GM21576 (cell line): ENCODE measurements around the gene ERCC6L2.

Experiments
- ATAC-seq: cut with Tn5 transposase; IDR thresholded peaks from one replicate; pipeline ENCODE4 v1.9.1; 2021; ENCODE audit warnings: mild to moderate bottlenecking, moderate library complexity; ENCODE audit not compliant: unreplicated experiment

ERCC6L2 gene, protein sequence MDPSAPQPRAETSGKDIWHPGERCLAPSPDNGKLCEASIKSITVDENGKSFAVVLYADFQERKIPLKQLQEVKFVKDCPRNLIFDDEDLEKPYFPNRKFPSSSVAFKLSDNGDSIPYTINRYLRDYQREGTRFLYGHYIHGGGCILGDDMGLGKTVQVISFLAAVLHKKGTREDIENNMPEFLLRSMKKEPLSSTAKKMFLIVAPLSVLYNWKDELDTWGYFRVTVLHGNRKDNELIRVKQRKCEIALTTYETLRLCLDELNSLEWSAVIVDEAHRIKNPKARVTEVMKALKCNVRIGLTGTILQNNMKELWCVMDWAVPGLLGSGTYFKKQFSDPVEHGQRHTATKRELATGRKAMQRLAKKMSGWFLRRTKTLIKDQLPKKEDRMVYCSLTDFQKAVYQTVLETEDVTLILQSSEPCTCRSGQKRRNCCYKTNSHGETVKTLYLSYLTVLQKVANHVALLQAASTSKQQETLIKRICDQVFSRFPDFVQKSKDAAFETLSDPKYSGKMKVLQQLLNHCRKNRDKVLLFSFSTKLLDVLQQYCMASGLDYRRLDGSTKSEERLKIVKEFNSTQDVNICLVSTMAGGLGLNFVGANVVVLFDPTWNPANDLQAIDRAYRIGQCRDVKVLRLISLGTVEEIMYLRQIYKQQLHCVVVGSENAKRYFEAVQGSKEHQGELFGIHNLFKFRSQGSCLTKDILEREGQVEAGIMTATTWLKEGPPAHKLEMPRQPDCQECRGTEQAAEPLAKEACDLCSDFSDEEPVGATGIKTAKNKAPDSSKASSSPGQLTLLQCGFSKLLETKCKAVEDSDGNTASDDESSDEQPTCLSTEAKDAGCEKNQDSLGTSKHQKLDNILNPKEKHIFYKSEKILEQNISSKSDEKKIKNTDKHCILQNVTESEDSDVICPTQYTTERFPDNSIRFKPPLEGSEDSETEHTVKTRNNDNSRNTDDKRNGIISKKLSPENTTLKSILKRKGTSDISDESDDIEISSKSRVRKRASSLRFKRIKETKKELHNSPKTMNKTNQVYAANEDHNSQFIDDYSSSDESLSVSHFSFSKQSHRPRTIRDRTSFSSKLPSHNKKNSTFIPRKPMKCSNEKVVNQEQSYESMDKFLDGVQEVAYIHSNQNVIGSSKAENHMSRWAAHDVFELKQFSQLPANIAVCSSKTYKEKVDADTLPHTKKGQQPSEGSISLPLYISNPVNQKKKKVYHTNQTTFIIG (N-terminal part only)

DNA sequence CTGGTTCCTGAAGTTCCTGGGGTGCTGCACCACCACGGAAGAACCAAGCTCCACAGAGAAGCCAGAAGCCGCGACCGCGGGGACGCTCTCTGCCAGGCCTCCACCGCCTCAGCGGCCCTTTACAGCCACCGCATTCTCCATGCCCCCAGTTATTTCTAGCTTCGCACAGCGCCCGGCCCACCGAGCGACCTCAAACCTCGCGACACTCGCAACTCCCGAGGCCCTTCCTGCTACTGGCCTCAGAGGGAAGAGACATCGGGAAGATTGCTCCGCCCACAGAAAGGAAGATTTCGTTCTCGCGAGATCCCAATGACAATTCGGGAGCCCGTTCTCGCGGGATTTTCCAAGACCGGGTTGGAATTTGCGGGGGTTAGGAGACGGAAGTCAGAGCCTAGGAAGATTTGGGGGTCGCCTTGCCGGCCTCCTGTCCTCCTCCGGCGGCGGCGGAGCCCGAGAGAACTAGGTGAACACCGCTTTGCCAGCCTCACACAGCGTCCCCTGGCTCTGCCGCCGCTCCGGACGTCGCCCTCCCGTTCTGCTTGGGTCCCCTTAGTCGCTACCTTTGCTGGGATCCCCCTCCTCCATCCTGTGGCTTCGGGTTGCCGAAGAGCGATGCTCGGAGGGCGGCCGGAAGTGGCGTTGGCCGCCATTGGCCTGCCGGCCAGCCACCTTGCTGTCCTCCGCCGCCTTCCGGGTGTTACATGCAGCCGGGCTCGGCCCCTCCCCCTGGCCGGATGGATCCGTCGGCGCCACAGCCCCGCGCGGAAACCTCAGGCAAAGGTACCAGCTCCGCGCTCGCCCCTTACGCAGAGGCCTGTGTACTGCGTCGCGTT lies at the start of gene ERCC6L2:
ERCC6L2 (plus strand) TSS at position 387 of the 833 bp plus-strand sequence; CDS start at position 735, 348 bp downstream.
- ATAC-seq, result peak; percentile 82

- ATAC-seq, result no peak
These were observed 49.2 kb upstream of the ERCC6L2 start for GRCh38 chr9:95826183-95826838.

DNA sequence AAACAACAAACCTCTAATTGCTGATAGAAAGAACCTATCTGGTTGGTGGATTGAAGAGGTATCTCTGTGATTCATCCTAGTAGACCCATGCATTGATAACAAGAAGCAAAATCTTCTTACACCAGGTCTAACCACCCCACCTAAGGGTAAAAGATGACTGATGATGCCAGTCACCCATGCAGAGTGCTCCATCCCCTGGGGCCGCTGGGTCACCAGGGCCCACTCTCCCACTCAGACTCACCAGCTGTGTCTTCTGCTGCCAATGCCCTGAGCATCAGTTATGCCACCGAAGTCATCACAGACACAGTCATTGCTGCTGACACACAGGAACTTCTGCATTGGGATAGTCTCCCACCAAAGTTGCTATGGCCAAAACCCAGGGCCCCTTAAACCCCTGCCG lies 44.7 kb upstream of the ERCC6L2 start:
- ATAC-seq, result no peak

- no peak for ATAC-seq
These were observed 43.7 kb upstream of the ERCC6L2 start for GRCh38 chr9:95831810-95832209.

DNA sequence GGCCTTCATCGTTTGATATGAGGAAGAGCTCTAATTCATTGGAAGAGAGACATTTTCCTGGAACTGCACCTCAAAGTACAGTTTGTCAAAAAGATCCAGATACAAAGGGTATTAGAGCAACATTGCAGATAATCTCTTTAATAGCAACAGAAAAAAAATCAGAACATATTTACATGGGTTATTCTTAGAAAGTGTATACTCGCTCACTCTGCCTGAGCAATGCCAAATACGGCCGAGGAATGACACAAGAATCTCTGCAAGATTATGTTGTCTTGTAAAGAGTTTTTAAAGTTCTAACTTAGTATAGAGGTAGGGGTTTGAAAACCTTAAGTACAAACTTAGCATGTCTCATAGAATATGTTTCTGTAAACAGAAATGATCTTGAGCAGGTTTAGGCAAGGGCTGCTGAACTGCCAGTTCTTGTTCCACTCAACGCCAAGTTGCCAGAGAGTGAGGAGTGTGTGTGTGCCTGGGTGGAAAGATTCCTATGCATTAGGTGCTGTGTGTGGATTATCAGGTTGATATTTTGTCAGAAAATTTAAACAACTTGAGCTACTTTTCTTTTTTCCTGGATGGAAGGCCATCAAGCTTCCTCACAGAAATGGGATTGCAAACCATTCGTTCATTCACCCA lies 41.8 kb upstream of the ERCC6L2 start:
- ATAC-seq, result no peak

GRCh38 chr9:95834281-95834907 lies 41.1 kb upstream of the ERCC6L2 start:
- ATAC-seq, result no peak

GRCh38 chr9:95835393-95835792 lies 40.1 kb upstream of the ERCC6L2 start:
- no peak for ATAC-seq

- ATAC-seq, result no peak
These were observed 39.4 kb upstream of the ERCC6L2 start for GRCh38 chr9:95836072-95836471.

GRCh38 chr9:95839012-95839411 lies 36.5 kb upstream of the ERCC6L2 start:
- ATAC-seq, result no peak

DNA sequence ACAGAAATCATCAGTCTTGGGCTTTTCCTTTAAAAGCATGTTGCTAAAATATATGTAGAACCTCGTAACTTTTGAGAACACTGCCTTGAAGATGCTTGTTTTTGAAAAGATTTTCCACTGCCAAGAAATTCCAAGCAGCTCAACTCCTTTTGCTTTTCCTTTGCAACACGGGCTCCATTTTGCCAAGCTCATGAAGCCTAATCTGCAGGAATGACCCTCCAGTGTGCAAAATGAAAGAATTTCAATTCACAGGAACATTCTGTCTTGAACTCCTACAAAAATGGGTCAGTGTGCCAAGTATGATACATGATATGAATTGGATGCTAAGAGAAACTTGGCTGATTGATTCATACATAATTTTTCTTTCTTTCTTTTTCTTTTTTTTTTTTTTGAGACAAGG lies 35.4 kb upstream of the ERCC6L2 start:
- ATAC-seq, result no peak

- no peak for ATAC-seq
These were observed 34.1 kb upstream of the ERCC6L2 start for GRCh38 chr9:95841377-95841776.

DNA sequence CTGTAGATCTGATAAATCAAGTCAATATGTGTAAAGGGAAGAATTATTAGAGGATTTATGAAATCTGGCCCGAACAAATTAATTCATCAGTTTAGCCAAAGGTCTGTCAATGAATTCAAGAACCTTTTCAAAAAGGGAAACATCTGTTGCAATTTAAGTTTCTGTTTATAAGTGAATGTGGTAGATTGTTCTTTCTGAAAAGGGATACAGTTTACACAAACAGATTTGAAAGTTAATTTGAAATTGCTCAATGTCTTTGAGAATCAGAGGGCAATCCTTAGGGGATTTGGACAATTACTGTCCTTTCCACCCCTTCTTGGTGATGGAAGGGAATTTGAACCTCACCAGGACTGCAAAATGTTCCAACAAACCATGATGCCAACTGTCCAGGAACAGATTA lies 29.7 kb upstream of the ERCC6L2 start:
- no peak for ATAC-seq

GRCh38 chr9:95848764-95849163 lies 26.7 kb upstream of the ERCC6L2 start:
- ATAC-seq, result no peak

- peak; percentile 90 for ATAC-seq
These were observed 23.1 kb upstream of the ERCC6L2 start for GRCh38 chr9:95852059-95853032.

DNA sequence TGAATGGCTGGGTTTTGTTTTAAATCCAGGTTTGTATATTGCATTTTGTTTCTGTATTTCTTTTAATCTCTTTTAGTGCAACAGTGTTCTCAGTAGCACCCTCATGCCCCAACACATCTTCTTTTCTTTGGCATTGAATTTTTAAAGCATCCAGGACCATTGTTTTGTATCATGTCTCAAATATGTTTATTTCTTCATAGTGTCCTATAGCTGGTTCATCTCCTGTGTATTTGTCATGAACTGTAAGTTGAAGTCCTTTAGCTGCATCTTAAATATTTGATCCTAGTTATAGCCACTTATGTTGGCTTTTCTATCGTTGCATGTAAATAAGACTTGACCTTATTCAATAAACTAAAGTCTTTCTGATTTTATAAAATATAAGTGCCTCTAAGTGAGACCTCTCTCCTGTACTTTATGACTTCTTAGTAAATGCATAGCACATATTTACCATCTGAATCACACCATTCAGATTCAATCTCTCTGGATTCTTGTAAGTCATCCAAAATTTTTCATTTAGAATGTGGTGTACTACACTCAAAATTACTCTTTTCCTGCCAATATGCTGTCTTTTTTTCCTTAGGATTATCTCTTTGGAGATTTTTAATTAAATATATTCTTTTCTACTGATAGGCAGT lies 21.0 kb upstream of the ERCC6L2 start:
- no peak for ATAC-seq

- no peak for ATAC-seq
These were observed 19.5 kb upstream of the ERCC6L2 start for GRCh38 chr9:95855961-95856360.

DNA sequence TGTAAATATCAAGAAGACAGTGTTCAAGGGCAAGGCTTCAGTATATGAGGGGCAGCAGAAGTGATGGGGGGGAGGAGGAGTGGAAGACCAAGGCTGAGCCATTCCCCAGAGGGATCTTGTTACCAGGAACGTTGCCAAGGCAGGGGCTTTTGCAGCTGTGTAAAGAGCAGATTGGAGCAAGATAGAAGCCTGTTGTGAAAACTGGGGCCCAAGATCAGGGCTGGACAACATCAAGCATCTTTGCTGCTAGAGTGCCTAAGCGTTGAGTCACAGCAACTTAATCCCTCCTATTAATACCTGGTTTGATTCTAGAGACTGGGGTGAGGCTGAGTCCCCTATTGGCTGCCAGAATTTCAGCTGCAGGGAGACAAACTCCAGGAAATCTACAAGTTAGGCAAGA lies 18.4 kb upstream of the ERCC6L2 start:
- ATAC-seq, result no peak
